ENCODE data around the gene TPSD1.

GRCh38 chr16:1213796-1214372 is 42.0 kb upstream of the TPSD1 start:
- TF ChIP-seq CEBPB (IDR thresholded peaks at IDR 0.05), result no peak
- no peak for TF ChIP-seq CTCF (IDR thresholded peaks at IDR 0.05)
- no peak for TF ChIP-seq ZFP36 (IDR thresholded peaks at IDR 0.05; ENCODE audit: borderline replicate concordance, partially characterized antibody)
- no peak for TF ChIP-seq MAX (IDR thresholded peaks at IDR 0.05)
- TF ChIP-seq NPAS2 (CRISPR knock-in tag; IDR thresholded peaks at IDR 0.05; ENCODE audit: borderline replicate concordance), result no peak
- no peak for TF ChIP-seq SREBF2 (IDR thresholded peaks at IDR 0.05)
- TF ChIP-seq JUN (IDR thresholded peaks at IDR 0.05), result no peak
- no peak for TF ChIP-seq RFX5 (IDR thresholded peaks at IDR 0.05)
- no peak for TF ChIP-seq POLR2AphosphoS2 (conservative IDR thresholded peaks at IDR 0.05; ENCODE audit: low read length)
- TF ChIP-seq POLR2A (IDR thresholded peaks at IDR 0.05; ENCODE audit: low read length), result no peak
- no peak for TF ChIP-seq ESRRA (IDR thresholded peaks at IDR 0.05; ENCODE audit: borderline replicate concordance, low read length)
- TF ChIP-seq REST (IDR thresholded peaks at IDR 0.05), result no peak
- no peak for TF ChIP-seq TP53 (CRISPR knock-in tag; IDR thresholded peaks at IDR 0.05)
- no peak for TF ChIP-seq RAD21 (conservative IDR thresholded peaks at IDR 0.05 in 1 of 2, IDR thresholded peaks at IDR 0.05 in 1 of 2)

Measured in A549 (cell line).